ENCODE data around the gene PPY. TPM values are rescaled to one million over a fixed set of nuclear protein-coding genes. Genes with fewer than 3 reads are reported as not detected.

The PPY gene
- total RNA-seq, 1 experiment from 2014 or later: not detected

GRCh38 chr17:43970366-43970765, 28.1 kb upstream of the PPY start:
- no peaks in the 10 kb centered on the region for H3K9me3 Mint-ChIP-seq (ENCODE audit: unreplicated experiment)
- Histone ChIP-seq H3K4me1 (no peaks in the 10 kb centered on the region), H3K27me3 (replicated peaks; ENCODE audit: control insufficient read depth, insufficient read depth, low read length) (0 out of 2 replicates have a peak, but pooled peaks cover 2% of the 10 kb centered on the region), H3K9me3 (no peaks in the 10 kb centered on the region), H3K4me3 (ENCODE audit: low read depth, low read length) (no peak overlapping the region), H3K36me3 (ENCODE audit: control insufficient read depth, insufficient read depth, low read length) (no peaks in the 10 kb centered on the region)
- no TSS peak for BruUV-seq (replicated peaks)
- CTCF ChIA-PET: interaction anchor here (0.6 to 0.7 kb wide), 2 partner anchors 13 to 67 kb away, joined by 5 to 10 read pairs; no protein-coding TSS in a partner anchor
- no peaks in the 10 kb centered on the region for H3K4me1 Mint-ChIP-seq (ENCODE audit: low read depth, unreplicated experiment)
- no peaks in the 10 kb centered on the region for H3K36me3 Mint-ChIP-seq (ENCODE audit: insufficient read depth, unreplicated experiment)
- peaks cover 16% of the 10 kb centered on the region for H3K27me3 Mint-ChIP-seq (ENCODE audit: insufficient read depth, unreplicated experiment)
- TF ChIP-seq, protein P1, sequence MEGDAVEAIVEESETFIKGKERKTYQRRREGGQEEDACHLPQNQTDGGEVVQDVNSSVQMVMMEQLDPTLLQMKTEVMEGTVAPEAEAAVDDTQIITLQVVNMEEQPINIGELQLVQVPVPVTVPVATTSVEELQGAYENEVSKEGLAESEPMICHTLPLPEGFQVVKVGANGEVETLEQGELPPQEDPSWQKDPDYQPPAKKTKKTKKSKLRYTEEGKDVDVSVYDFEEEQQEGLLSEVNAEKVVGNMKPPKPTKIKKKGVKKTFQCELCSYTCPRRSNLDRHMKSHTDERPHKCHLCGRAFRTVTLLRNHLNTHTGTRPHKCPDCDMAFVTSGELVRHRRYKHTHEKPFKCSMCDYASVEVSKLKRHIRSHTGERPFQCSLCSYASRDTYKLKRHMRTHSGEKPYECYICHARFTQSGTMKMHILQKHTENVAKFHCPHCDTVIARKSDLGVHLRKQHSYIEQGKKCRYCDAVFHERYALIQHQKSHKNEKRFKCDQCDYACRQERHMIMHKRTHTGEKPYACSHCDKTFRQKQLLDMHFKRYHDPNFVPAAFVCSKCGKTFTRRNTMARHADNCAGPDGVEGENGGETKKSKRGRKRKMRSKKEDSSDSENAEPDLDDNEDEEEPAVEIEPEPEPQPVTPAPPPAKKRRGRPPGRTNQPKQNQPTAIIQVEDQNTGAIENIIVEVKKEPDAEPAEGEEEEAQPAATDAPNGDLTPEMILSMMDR (IDR thresholded peaks at IDR 0.05; ENCODE audit: insufficient read depth in 1 of 2, low read depth in 1 of 2, low read length in 1 of 2, severe bottlenecking in 1 of 2, unreplicated experiment in 1 of 2): no peak
- H3K4me3 Mint-ChIP-seq (ENCODE audit: unreplicated experiment): no peak overlapping the region
- no peak for DNase-seq
- intact Hi-C loops (cut with micrococcal nuclease; ENCODE audit: unreplicated experiment): no loop called here
- POLR2A ChIA-PET: no interaction called here
- H3K27ac Mint-ChIP-seq (ENCODE audit: unreplicated experiment): no peak overlapping the region

- CTCF ChIA-PET: interaction anchor here (0.7 to 2.1 kb wide), 2 partner anchors 23 to 201 kb away, joined by 3 to 5 read pairs; no protein-coding TSS in a partner anchor
- H3K4me1 ChIP-seq: no peaks in the 10 kb centered on the region
- no peaks in the 10 kb centered on the region; the same call in 1 of the 2 replicates for H3K27me3 ChIP-seq (replicated peaks; ENCODE audit: control insufficient read depth, insufficient read depth, low read length)
- no peaks in the 10 kb centered on the region for H3K9me3 Mint-ChIP-seq (ENCODE audit: unreplicated experiment)
- intact Hi-C loops (cut with micrococcal nuclease; ENCODE audit: unreplicated experiment): no loop called here
- H3K4me3 ChIP-seq (ENCODE audit: low read depth, low read length): no peak overlapping the region
- no peaks in the 10 kb centered on the region for H3K36me3 ChIP-seq (ENCODE audit: control insufficient read depth, insufficient read depth, low read length)
- TF ChIP-seq, protein P1 (IDR thresholded peaks at IDR 0.05; ENCODE audit: insufficient read depth in 1 of 2, low read depth in 1 of 2, low read length in 1 of 2, severe bottlenecking in 1 of 2, unreplicated experiment in 1 of 2): no peak
- BruUV-seq (replicated peaks): no TSS peak
- no peaks in the 10 kb centered on the region for H3K9me3 ChIP-seq
- H3K27ac Mint-ChIP-seq (ENCODE audit: unreplicated experiment): no peak overlapping the region
- no peak overlapping the region for H3K4me3 Mint-ChIP-seq (ENCODE audit: unreplicated experiment)
- DNase-seq: no peak
- H3K36me3 Mint-ChIP-seq (ENCODE audit: insufficient read depth, unreplicated experiment): no peaks in the 10 kb centered on the region
- H3K4me1 Mint-ChIP-seq (ENCODE audit: low read depth, unreplicated experiment): no peaks in the 10 kb centered on the region
- POLR2A ChIA-PET: no interaction called here
- H3K27me3 Mint-ChIP-seq (ENCODE audit: insufficient read depth, unreplicated experiment): peaks cover 16% of the 10 kb centered on the region
These were observed 25.1 kb upstream of the PPY start for GRCh38 chr17:43967251-43967875.

DNA sequence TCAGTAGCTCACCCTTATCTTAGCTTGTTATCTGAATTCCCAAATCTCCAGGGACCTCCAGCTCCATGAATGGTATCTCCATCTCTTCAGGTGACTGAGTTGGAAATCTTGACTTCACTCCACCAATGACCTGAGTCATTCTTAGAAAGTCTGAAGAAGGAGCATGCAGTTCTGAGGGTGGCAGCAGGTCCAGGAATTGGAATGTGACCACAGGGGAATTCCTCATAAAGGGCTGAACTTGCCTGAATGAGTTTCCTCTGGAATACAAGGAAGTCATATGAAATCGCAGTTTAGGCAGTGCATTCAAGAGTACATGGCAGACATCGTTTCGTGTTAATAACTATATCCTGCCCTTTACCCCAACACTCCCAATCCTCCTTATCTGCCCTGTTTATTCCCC, 24.0 kb upstream of the PPY start:
- Mint-ChIP-seq H3K27me3 (ENCODE audit: insufficient read depth, unreplicated experiment) (peaks cover 18% of the 10 kb centered on the region), H3K4me3 (ENCODE audit: unreplicated experiment) (no peak overlapping the region), H3K9me3 (ENCODE audit: unreplicated experiment) (no peaks in the 10 kb centered on the region), H3K4me1 (ENCODE audit: low read depth, unreplicated experiment) (no peaks in the 10 kb centered on the region), H3K27ac (ENCODE audit: unreplicated experiment) (no peak overlapping the region), H3K36me3 (ENCODE audit: insufficient read depth, unreplicated experiment) (no peaks in the 10 kb centered on the region)
- Histone ChIP-seq H3K4me3 (ENCODE audit: low read depth, low read length) (no peak overlapping the region), H3K27me3 (replicated peaks; ENCODE audit: control insufficient read depth, insufficient read depth, low read length) (no peaks in the 10 kb centered on the region; the same call in 1 of the 2 replicates), H3K4me1 (no peaks in the 10 kb centered on the region), H3K9me3 (no peaks in the 10 kb centered on the region), H3K36me3 (ENCODE audit: control insufficient read depth, insufficient read depth, low read length) (no peaks in the 10 kb centered on the region)
- ChIA-PET CTCF (interaction anchor here (2.1 kb wide), 1 partner anchor 22 kb away, joined by 5 read pairs; no protein-coding TSS in a partner anchor), POLR2A (no interaction called here)
- no peak for DNase-seq
- intact Hi-C loops (cut with micrococcal nuclease; ENCODE audit: unreplicated experiment): no loop called here
- TF ChIP-seq, protein P1 (IDR thresholded peaks at IDR 0.05; ENCODE audit: insufficient read depth in 1 of 2, low read depth in 1 of 2, low read length in 1 of 2, severe bottlenecking in 1 of 2, unreplicated experiment in 1 of 2): no peak
- BruUV-seq (replicated peaks): no TSS peak

Measured in Caco-2 (cell line).